Vagina (tissue), 2 donors: ENCODE results near the gene GON4L. TPM values are rescaled to one million over a fixed set of nuclear protein-coding genes. Genes with fewer than 3 reads are reported as not detected.
"Not testable (repeated sequence)": the region's sequence is repeated elsewhere in the genome, so short reads cannot be mapped to it uniquely, and the experiment has no call there.

Source experiments
- DNase-seq, 2 donors: peaks; one replicate each; pipeline ENCODE4 v3.0.0-alpha.2; 2017; ENCODE audit errors: extremely low spot score in 2 of 2
- H3K27ac ChIP-seq: fragments of 200-600 bp; sonication (generic); one replicate; pipeline ENCODE4 v1.5.1; 2019
- H3K27me3 ChIP-seq: fragments of 200-600 bp; sonication (generic); one replicate; pipeline ENCODE4 v1.5.1; 2019
- H3K36me3 ChIP-seq, 2 donors: fragments of 200-600 bp; sonication (generic); one replicate each; pipeline ENCODE4 v1.5.1; 2017 to 2019
- H3K4me1 ChIP-seq: fragments of 200-600 bp; sonication (generic); one replicate; pipeline ENCODE4 v1.5.1; 2019
- H3K4me3 ChIP-seq, 2 donors: fragments of 200-600 bp; sonication (generic); 1 replicate in 1 of 2; 2 replicates in 1 of 2; pipeline ENCODE4 v1.5.1; 2016 to 2019
- H3K9me3 ChIP-seq: fragments of 200-600 bp; sonication (generic); one replicate; pipeline ENCODE4 v1.5.1; 2019
- POLR2A ChIP-seq, 2 donors: fragments of 450-650 bp; IDR thresholded peaks; one replicate each; pipeline ENCODE4 v1.6.1; 2017; ENCODE audit warnings: antibody characterized with exemption in 2 of 2, mild to moderate bottlenecking in 2 of 2, moderate library complexity in 2 of 2
- POLR2AphosphoS5 ChIP-seq, 2 donors: sonication (generic); formaldehyde crosslinking; IDR thresholded peaks; one replicate each; pipeline ENCODE4 v1.9.0; 2017; ENCODE audit warnings: antibody characterized with exemption in 2 of 2, mild to moderate bottlenecking in 2 of 2, low read depth in 1 of 2; ENCODE audit not compliant: insufficient read depth in 1 of 2
- intact Hi-C: fragments of 100-400 bp; cut with DNase I; formaldehyde crosslinking; loops from one replicate; pipeline ENCODE4 v1.15.1; 2023
- total RNA-seq: library from RNA; depleted of rRNA; stranded (reverse); fragments of >200 nt; gene quantifications from one replicate; pipeline ENCODE4 v1.2.3, GENCODE V29; 2016
- TF ChIP-seq, protein P1 (sequence below), 3 experiments: fragments of 450-650 bp in 2 of 3; fragments of 200-600 bp in 1 of 3; sonication (generic) in 1 of 3; IDR thresholded peaks; one replicate each; pipeline ENCODE4 v1.5.1; 2017 to 2019; ENCODE audit warnings: antibody characterized with exemption in 3 of 3, mild to moderate bottlenecking in 2 of 3, moderate library complexity in 2 of 3

The GON4L gene
- total RNA-seq, 1 donor from 2014 or later: 50.3 TPM

DNA sequence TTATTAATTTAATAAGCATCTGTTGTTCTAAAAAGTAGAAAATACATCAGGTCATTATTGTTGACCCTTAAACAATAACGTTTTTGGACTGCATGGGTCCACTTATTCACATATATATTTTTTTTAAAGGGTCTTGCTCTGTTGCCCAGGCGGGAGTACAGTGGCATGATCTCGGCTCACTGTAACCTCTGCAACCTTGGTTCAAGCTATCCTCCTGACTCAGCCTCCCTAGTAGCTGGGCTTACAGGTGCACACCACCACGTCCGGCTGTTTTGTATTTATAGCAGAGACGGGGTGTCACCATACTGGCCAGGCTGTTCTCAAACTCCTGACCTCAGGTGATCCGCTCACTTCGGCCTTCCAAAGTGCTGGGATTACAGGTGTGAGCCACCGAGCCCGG, 115.1 kb downstream of the GON4L start:
- intact Hi-C loops: no loop called here
- no peak for DNase-seq
- TF ChIP-seq POLR2AphosphoS5 (IDR thresholded peaks at IDR 0.05; ENCODE audit: insufficient read depth in 1 of 2, low read depth in 1 of 2) (no peak), POLR2A (IDR thresholded peaks at IDR 0.05) (no peak)
- TF ChIP-seq, protein P1, sequence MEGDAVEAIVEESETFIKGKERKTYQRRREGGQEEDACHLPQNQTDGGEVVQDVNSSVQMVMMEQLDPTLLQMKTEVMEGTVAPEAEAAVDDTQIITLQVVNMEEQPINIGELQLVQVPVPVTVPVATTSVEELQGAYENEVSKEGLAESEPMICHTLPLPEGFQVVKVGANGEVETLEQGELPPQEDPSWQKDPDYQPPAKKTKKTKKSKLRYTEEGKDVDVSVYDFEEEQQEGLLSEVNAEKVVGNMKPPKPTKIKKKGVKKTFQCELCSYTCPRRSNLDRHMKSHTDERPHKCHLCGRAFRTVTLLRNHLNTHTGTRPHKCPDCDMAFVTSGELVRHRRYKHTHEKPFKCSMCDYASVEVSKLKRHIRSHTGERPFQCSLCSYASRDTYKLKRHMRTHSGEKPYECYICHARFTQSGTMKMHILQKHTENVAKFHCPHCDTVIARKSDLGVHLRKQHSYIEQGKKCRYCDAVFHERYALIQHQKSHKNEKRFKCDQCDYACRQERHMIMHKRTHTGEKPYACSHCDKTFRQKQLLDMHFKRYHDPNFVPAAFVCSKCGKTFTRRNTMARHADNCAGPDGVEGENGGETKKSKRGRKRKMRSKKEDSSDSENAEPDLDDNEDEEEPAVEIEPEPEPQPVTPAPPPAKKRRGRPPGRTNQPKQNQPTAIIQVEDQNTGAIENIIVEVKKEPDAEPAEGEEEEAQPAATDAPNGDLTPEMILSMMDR (IDR thresholded peaks at IDR 0.05): no peak
- H3K4me1 ChIP-seq: peaks cover 6% of the 10 kb centered on the region
- no peak overlapping the region for H3K27ac ChIP-seq
- H3K36me3 ChIP-seq: peaks cover 0 to 13% of the 10 kb centered on the region in 2 donors
- no peaks in the 10 kb centered on the region for H3K9me3 ChIP-seq
- H3K27me3 ChIP-seq: no peaks in the 10 kb centered on the region
- no peak overlapping the region for H3K4me3 ChIP-seq

DNA sequence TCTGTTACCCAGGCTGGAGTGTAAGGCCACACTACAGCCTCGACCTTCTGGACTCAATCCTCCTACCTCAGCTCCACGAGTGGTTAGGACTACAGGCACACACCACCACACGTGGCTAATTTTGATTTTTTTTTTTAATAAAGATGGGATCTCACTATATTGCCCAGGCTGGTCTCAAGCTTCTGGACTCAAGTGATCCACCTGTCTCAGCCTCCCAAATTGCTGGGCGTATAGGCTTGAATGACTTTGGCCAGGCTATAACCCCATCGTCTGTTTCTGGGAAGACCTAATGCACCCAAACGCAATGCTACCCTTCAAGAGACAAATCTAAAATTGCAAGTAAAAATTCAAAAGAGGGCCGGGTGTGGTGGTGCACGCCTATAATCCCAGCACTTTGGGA, 116.0 kb downstream of the GON4L start:
- Histone ChIP-seq H3K27ac (no peak overlapping the region), H3K9me3 (no peaks in the 10 kb centered on the region), H3K4me1 (peaks cover 6% of the 10 kb centered on the region), H3K4me3 (no peak overlapping the region), H3K36me3 (peaks cover 0 to 16% of the 10 kb centered on the region in 2 donors), H3K27me3 (no peaks in the 10 kb centered on the region)
- DNase-seq: no peak
- TF ChIP-seq POLR2AphosphoS5 (IDR thresholded peaks at IDR 0.05; ENCODE audit: insufficient read depth in 1 of 2, low read depth in 1 of 2) (no peak), POLR2A (IDR thresholded peaks at IDR 0.05) (no peak)
- TF ChIP-seq, protein P1 (IDR thresholded peaks at IDR 0.05): no peak
- intact Hi-C loops: no loop called here

DNA sequence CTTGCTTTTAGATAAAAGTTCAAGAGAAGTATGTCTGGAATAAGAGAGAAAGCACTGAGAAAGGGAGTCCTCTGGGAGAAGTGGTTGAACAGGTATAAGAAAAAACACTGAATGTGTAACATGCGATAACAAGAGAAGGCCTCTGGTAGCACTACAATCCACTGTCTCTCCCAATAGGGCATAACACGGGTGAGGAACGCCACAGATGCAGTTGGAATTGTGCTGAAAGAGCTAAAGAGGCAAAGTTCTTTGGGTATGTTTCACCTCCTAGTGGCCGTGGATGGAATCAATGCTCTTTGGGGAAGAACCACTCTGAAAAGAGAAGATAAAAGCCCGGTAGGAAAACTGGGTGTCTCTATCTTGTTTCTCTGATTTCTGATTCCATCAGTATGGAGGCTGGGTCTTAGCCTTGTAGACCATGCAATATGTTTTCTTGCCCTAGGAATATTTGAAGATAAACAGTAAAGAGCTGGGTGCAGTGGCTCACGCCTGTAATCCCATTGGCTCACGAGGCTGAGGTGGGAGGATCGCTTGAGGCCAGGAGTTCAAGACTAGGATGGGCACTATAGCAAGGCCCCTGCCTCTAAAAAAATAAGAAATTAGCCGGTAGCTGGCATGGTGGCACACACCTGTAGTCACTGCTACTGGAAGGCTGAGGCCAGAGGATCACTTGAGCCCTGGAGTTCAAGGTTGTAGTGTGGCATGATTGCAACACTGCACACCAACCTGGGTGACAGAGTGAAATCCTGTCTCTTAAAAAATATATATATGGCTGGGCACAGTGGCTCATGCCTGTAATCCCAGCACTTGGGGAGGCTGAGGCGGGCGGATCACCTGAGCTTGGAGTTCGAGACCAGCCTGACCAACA, 127.7 kb downstream of the GON4L start:
- DNase-seq: no peak
- Histone ChIP-seq H3K4me1 (no peaks in the 10 kb centered on the region), H3K36me3 (peaks cover 0 to 45% of the 10 kb centered on the region in 2 donors), H3K27ac (no peak overlapping the region), H3K9me3 (no peaks in the 10 kb centered on the region), H3K4me3 (no peak overlapping the region), H3K27me3 (no peaks in the 10 kb centered on the region)
- intact Hi-C loops: no loop called here
- TF ChIP-seq POLR2A (IDR thresholded peaks at IDR 0.05) (no peak), POLR2AphosphoS5 (IDR thresholded peaks at IDR 0.05; ENCODE audit: insufficient read depth in 1 of 2, low read depth in 1 of 2) (no peak)
- TF ChIP-seq, protein P1 (IDR thresholded peaks at IDR 0.05): peak in 2 of 3 experiments; percentile 18 to 25

DNA sequence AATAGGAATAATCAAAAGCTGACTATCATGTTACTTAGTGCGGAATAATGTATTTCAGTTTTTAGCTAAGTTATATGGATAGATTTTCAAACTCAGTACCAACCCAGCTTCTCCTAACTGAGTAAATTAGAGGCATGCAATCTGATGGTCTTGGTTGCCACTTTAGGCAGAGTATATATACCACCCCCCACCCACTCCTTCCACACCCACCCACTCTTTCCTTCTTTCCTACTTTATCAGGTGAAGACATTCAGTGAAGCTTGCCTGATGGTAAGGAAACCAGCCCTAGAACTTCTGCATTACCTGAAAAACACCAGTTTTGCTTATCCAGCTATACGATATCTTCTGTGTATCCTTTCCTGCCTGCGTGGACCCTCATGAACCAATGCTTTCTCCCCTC, 131.9 kb downstream of the GON4L start:
- Histone ChIP-seq H3K27me3 (no peaks in the 10 kb centered on the region), H3K4me3 (no peak overlapping the region), H3K27ac (no peak overlapping the region), H3K9me3 (no peaks in the 10 kb centered on the region), H3K4me1 (no peaks in the 10 kb centered on the region), H3K36me3 (peaks cover 0 to 7% of the 10 kb centered on the region in 2 donors)
- intact Hi-C loops: no loop called here
- TF ChIP-seq POLR2A (IDR thresholded peaks at IDR 0.05): no peak
- TF ChIP-seq, protein P1 (IDR thresholded peaks at IDR 0.05): no peak
- no peak for TF ChIP-seq POLR2AphosphoS5 (IDR thresholded peaks at IDR 0.05; ENCODE audit: insufficient read depth in 1 of 2, low read depth in 1 of 2)
- no peak for DNase-seq

DNA sequence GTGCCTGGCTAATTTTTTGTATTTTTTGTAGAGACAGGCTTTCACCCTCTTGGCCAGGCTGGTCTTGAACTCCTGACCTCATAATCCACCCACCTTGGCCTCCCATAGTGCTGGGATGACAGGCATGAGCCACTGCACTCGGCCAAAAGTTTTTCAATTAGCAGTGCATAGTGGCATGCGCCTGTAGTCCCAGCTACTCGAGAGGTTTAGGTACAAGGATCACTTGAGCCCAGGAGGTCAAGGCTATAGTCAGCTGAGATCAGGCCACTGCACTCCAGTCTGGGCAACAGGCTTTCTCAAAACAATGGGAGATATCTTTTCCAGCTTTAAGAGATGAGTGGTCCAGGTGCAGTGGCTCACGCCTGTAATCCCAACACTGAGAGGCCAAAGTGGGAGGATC, 137.3 kb downstream of the GON4L start:
- Histone ChIP-seq H3K4me3 (no peak overlapping the region), H3K4me1 (no peaks in the 10 kb centered on the region), H3K27ac (no peak overlapping the region), H3K36me3 (no peaks in the 10 kb centered on the region), H3K27me3 (no peaks in the 10 kb centered on the region), H3K9me3 (no peaks in the 10 kb centered on the region)
- intact Hi-C loops: no loop called here
- DNase-seq: no peak
- TF ChIP-seq, protein P1 (IDR thresholded peaks at IDR 0.05): no peak
- TF ChIP-seq POLR2A (IDR thresholded peaks at IDR 0.05) (no peak), POLR2AphosphoS5 (IDR thresholded peaks at IDR 0.05; ENCODE audit: insufficient read depth in 1 of 2, low read depth in 1 of 2) (no peak)

DNA sequence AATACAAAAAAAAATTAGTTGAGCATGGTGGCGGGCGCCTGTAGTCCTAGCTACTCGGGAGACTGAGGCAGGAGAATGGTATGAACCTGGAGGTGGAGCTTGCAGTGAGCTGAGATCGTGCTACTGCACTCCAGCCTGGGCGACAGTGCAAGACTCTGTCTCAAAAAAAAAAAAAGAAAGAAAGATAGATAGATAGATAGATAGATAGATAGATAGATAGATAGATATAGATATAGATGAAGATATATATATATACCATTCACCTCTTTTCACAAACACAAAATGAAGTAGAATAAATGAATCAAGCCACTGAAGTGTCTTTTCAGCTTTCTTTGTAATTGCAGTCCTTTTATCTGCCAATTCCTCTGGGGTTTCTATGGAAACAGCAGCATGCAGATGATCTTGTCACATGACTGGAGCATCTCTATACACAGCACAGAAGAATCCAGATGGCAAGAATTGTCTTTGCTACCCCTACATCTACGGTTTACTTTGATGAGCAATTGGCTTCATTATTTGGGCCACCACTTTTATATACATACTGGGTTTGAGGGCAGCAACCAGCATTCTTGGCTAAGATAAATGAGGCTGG, 138.4 kb downstream of the GON4L start:
- H3K4me3 ChIP-seq, H3K36me3 ChIP-seq, H3K9me3 ChIP-seq, H3K4me1 ChIP-seq, DNase-seq, intact Hi-C loops, H3K27ac ChIP-seq, H3K27me3 ChIP-seq: not testable (repeated sequence)
